NCI-H460 (cell line): Measurements from ENCODE around the gene APOA5. TPM values are rescaled to one million over a fixed set of nuclear protein-coding genes. Genes with fewer than 3 reads are reported as not detected.

Experiments used
- DNase-seq: peaks from one replicate; pipeline ENCODE4 v3.0.0-alpha.2; 2016; ENCODE audit warnings: low read depth; ENCODE audit errors: extremely low read depth
- total RNA-seq: library from RNA; depleted of rRNA; stranded (reverse); fragments of >200 nt; shearing (Covaris generic); gene quantifications from 2 replicates; pipeline ENCODE4 v1.2.3, GENCODE V29; 2014

APOA5 gene
- total RNA-seq, 1 experiment from 2014 or later: not detected

DNA sequence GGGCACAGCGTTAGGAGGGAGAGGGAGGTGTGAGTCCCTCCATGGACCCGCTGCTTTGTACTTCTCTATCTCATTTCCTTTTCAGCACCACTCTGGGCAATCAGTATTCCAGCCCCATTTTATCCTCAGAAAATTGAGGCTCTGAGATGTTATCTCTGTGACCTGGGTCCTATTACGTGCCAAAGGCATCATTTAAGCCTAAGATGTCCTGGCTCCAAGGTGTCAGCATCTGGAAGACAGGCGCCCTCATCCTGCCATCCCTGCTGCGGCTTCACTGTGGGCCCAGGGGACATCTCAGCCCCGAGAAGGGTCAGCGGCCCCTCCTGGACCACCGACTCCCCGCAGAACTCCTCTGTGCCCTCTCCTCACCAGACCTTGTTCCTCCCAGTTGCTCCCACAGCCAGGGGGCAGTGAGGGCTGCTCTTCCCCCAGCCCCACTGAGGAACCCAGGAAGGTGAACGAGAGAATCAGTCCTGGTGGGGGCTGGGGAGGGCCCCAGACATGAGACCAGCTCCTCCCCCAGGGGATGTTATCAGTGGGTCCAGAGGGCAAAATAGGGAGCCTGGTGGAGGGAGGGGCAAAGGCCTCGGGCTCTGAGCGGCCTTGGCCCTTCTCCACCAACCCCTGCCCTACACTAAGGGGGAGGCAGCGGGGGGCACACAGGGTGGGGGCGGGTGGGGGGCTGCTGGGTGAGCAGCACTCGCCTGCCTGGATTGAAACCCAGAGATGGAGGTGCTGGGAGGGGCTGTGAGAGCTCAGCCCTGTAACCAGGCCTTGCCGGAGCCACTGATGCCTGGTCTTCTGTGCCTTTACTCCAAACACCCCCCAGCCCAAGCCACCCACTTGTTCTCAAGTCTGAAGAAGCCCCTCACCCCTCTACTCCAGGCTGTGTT, 37.2 kb upstream of the APOA5 start:
- DNase-seq: no peak

DNA sequence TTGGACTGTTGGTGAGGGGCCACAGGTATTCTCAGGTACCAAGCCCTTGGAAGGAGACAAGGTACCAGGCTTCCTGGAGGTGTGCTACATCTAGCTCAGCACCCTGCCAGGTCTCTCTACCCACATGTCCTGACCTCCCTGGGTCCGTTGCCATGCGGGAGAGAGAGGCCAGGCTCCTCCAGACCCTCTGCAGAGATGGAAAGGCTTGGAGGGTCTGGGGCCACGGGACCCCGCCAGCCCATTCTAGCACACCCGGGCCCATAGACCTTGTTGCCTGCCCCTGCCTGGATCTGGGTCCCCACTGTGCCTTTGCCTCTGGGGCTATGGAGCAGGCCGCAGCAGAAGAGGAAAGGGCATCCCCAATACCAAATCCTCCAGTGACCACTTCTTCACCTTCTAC, 35.8 kb upstream of the APOA5 start:
- DNase-seq: no peak

DNA sequence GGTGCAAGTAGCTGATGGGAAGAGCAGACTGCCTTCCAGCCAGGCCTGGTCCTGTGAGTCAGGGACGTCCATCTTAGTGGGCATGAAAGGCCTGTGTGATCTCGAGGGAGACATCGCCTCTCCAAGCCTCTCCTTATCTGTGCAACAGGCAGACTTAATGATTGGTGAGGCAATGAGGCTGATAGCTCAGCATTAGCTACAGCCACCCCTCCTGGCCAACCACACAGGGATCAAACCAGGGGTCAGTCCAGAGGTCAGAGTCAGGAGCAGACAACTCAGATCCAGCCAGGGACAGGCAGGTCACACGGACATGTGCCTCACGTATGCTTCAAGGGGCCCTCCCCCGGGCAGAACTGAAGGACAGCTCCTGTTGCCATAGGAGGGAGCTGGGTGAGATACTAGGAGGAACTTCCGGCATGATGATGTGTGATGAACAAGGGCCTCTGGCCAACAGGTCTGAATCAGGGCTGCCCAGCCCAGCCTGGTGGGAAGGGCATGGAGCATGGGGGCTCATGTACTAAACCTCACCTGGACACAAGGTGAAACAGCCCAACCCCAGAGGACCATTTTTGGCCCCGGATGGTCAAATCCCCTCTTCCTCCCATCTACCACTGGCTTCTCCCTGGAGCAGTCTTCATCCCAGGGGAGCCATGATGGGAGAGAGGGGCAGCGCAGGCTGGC, 35.2 kb upstream of the APOA5 start:
- no peak for DNase-seq

- no peak for DNase-seq
These were observed 34.4 kb upstream of the APOA5 start for GRCh38 chr11:116825854-116826750.

GRCh38 chr11:116825434-116825833, 33.8 kb upstream of the APOA5 start:
- DNase-seq: no peak

GRCh38 chr11:116823031-116823843, 31.6 kb upstream of the APOA5 start, which contains the start of gene APOA4:
Gene APOA4 (minus strand): TSS chr11:116823304. CDS start chr11:116823191, 113 bp downstream.
- DNase-seq: no peak

DNA sequence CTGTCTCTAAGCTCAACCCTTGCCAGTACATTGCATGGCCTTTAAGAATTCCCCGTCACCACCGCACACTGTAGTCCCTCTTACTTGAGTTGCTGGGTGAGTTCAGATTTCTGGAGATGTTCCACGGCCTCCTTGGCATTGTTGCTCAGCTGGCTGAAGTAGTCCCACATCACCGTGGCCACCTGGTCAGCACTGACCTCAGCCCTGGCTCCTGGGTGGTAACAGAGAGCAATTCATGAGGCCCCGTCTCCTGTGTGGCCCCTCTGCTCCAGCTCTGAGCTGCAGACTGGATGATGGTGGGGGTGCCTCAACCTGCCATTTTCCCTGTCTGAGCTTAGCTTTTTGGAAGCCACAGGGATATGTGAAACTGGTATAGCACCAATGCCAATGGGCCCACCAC, 30.9 kb upstream of the APOA5 start:
- DNase-seq: no peak

DNA sequence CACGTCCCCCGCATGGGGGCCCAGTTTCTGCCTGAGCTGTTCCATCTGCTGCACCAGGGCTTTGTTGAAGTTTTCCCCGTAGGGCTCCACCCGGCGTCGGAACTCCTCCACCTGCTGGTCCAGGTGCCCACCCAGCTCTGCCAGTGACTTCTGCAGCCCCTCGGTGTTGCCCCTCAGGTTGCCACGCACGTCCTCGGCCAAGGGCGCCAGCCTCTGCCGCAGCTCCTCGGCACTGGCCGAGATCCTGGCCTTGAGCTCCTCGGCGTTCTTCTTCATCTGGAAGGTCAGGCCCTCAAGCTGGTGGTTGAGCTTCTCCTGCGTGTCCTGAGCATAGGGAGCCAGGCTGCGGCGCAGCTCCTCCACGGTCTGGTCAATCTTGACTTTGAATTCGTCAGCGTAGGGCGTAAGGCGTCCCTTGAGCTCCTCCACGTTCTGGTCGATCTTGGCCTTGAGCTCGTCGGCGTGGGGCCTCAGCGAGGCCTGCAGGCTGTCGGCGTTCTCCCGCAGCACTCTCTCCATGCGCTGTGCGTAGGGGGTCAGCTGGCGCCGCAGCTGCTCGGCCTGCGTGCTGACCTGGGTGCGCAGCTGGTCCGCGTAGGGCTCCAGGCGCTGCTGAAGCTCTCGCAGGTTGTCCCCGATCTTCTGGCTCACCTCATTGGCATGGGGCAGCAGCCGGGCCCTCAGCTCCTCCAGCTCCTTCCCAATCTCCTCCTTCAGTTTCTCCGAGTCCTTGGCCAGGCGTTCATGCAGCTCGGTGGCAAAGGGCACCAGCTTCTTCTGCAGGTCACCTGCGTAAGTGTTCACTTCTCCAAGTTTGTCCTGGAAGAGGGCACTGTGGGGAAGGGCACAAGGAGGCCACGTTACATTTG, 29.6 kb upstream of the APOA5 start:
- DNase-seq: no peak

GRCh38 chr11:116819049-116819448, 27.4 kb upstream of the APOA5 start:
- no peak for DNase-seq

GRCh38 chr11:116814502-116814901, 22.8 kb upstream of the APOA5 start:
- DNase-seq: no peak

DNA sequence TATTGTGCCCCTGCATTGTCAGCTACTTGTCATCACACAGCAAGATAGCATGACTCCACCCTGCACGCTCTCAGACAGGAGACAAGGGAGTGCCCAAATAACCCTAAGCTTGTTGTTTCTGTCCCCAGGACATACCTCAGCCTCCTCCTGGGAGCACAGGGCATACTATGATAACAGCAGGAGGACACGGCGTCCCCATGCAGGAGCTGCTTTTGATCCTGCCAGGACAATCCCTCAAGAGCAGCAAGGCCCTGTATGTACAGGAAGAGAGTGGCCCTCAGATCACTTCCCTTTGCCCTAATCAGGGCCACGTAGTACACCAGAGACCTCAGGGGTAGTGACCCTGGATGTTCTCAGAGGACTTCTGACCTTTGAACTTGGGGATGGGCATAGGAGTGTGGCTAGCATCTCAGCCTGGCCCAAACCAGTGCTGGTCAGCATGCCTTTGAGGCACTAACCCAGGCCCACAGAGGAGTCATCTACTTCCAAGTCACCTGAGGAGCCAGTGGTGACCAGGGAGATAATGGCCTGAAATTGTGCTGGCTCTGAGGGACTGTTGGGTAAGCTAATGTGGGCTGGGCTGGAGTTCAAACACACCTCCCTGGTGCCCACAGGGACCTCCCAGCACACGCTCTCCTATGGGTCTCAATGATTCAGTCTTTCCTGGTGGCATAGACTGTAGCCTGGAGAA, 22.2 kb upstream of the APOA5 start:
- DNase-seq: no peak

GRCh38 chr11:116813170-116813569, 21.5 kb upstream of the APOA5 start:
- DNase-seq: no peak

GRCh38 chr11:116812109-116812508, 20.4 kb upstream of the APOA5 start:
- no peak for DNase-seq

DNA sequence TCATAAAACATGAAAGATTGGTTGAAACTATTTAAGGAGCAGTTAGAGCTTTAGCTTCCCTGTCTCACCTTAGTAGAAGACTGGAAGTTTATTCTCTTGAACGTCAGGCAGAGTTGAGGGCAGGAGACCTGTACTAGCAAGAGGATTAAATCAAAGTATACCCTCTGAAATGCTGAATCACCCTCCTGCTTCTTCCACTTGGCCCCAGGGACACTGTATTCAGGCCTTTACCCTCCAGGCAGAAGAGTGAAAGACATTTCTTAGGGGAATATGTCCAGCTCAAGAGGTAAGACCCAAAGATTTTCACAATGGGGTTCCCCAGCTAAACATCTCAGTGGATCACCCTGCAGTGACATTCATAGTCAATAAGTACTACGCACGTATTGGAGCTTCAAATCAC, 19.5 kb upstream of the APOA5 start:
- DNase-seq: no peak

DNA sequence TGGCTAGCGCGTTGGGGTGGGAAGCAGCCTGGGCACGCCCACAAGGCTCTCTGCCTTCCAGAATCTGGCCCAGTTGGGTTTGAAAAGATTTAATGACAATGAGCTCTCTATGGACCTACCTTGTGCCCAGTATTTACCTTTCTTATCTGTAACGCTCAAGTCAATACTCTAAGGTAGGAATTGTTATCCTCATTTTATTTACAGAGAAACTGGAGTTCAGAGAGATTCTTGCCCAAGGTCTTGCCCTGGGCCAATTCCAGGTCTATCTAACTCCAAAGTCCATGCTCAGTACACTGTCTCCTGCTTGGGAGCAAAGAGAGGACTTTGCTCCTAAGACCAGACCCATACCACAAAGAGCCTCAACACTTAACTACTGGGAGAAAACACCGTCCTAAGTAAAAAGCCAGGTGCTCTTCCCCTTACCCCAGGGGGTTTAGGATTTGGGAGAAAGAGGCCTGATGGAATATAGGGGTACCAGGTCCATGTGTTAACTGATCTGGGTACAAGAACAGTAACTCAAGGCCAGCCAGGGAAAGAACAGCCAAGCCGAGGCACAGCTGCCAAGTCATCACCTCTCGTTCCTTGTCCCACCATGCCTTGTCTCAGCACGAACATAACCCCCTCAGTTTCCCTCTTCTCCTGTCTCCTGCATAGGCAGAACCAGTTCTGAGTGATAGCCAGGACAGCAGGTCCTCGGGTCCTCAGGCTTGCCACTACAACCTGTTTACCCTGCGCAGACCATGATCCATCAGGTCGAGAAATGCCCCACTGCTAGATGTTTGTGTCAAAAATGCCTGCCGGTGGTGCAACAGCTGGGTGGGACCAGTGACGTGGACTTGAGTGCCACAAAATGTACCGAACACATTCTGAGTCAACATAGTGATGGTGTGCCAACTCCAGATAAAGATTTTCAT, 16.8 kb upstream of the APOA5 start:
- DNase-seq: no peak

- no peak for DNase-seq
These were observed 16.1 kb upstream of the APOA5 start for GRCh38 chr11:116807601-116808261.

- DNase-seq: no peak
These were observed 12.3 kb upstream of the APOA5 start for GRCh38 chr11:116804001-116804400.
